Epithelial cell of esophagus (primary cell): ENCODE data around the gene MAP3K9.
A peak's percentile ranks its signal among the peaks of the same experiment; 100 is the strongest.

ENCODE experiments used
- DNase-seq: peaks from one replicate; pipeline ENCODE4 v3.0.0; 2010; ENCODE audit warnings: low read depth
- H3K4me3 ChIP-seq: 2 replicates; pipeline ENCODE4 v1.5.1; 2011; ENCODE audit warnings: mild to moderate bottlenecking, low read length, control low read depth
- TF ChIP-seq, protein P1 (sequence below): IDR thresholded peaks from 2 replicates; pipeline ENCODE4 v1.5.1; 2011; ENCODE audit warnings: low read depth, mild to moderate bottlenecking, low read length, control low read depth, inconsistent platforms; ENCODE audit not compliant: insufficient read depth; ENCODE audit errors: missing control alignments

The MAP3K9 gene

DNA sequence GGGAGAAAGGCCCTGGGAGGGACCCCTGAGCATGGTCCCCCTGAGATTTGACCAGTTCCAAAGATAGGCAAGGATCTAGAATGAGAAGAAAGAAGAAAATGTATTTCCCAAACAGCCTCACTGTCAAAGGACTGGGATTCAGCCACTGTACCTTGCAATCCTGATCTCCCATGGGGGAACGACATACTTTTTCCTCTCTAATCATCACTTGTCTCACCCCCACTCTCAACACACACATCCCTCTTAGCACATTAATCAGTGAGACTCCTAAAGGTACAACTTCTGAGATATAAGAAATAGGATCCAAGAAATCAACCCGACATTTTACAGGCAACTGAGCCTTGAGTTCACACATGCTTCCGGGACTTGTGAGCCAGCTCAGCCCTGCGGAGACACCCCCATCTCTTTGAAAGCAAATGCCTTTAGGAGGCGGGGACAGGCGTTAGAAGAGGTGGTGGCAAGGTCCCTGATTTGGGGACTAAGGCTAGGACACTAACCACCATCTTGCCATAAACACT lies 1.4 kb downstream of the MAP3K9 start:
- TF ChIP-seq, protein P1, sequence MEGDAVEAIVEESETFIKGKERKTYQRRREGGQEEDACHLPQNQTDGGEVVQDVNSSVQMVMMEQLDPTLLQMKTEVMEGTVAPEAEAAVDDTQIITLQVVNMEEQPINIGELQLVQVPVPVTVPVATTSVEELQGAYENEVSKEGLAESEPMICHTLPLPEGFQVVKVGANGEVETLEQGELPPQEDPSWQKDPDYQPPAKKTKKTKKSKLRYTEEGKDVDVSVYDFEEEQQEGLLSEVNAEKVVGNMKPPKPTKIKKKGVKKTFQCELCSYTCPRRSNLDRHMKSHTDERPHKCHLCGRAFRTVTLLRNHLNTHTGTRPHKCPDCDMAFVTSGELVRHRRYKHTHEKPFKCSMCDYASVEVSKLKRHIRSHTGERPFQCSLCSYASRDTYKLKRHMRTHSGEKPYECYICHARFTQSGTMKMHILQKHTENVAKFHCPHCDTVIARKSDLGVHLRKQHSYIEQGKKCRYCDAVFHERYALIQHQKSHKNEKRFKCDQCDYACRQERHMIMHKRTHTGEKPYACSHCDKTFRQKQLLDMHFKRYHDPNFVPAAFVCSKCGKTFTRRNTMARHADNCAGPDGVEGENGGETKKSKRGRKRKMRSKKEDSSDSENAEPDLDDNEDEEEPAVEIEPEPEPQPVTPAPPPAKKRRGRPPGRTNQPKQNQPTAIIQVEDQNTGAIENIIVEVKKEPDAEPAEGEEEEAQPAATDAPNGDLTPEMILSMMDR: no peak
- peak; percentile 66 for DNase-seq
- peak overlapping the region; percentile 71 for H3K4me3 ChIP-seq

DNA sequence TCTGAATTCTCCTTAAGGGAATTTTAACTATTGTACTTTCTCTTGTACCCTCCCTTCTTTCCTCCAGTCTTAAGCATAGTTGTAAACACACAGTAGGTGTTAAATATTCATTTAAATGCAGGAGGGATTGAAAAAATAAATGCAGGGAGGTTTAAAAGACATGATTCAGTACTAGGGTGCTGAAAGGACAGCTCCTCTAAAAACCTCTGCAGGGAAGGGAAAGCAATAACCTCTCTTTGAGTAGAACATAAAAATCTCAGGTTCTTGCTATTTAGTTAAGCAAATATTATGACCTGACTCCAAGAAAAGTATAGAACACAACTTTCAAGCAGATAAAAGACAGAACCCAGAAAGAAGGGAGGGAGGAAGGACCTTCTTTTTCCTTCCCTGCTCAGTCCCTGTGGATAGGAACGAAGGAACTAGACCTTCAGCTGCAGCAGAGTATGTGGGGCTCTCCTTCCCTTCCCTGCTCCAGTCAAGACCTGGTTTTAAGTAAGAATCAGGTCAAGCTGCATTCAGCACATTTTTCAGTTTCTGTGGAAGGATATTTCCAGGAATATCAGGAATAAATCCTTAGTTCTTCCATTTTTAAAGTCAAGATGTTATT lies 4.7 kb downstream of the MAP3K9 start:
- peak; percentile 33 for DNase-seq
- TF ChIP-seq, protein P1: no peak
- H3K4me3 ChIP-seq: no peak overlapping the region

DNA sequence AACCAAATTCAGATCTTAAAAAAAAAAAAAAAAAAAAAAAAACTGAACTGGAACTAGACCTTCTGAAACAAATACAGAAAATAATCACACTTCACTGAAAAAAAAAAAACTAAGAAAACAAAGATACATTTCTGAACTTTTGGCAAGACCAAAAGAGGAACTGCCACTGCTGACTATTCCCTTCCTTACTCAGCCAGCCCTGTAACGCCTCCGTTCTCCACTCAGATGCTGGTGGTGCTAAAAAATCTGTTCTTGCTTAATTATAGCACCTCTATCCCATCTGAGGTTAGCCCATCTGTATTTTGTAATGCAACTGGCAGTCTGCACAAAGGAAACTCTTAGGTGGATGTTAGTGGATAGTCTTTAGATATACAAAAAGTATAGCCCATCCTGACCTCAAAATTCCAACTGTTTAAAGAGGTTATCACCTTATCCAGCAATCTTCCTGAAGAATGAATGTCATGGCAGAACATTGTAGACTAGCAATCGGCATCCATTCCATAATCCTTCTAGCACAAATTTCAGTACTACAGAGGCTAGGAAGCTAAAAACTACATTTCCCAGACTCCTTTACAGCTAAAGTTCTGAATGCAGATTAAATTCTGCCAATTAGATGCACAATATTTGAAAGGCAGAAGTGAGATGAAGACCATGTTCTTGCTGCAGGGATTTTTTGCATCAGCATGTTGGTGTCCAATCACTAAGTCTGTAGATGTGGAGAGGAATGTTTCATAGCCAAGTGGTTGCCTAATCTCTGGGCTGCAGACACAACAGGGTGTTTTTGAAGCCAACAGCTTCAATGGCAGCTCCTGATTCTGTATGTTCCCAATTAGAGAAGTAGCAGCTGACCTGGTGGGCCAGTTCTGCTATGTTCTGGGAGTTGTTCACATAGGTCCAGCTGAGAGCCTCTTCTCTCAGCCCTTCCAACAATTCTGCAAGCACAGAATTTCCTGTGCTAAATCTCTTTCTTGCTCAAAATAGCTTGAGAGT lies 5.7 kb downstream of the MAP3K9 start:
- H3K4me3 ChIP-seq: no peak overlapping the region
- TF ChIP-seq, protein P1: no peak
- DNase-seq: no peak

DNA sequence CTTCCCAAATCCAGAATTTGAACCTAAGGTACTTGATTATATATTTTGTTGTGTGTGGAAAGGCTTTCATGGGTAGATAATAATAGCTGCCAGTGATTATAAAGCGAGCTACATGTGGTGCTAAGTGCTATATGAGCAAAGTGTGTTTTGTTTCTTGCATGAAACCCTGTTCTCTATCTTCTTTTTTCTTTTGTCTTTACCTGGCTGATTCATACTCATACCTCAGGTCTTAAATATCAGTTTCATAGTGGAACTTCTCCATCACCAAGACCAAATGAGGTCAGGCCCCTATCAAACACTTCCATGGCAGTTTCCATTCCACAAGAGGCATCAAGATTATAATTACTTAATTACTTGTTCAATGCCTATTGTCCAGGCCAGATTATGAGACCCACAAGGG lies 6.9 kb downstream of the MAP3K9 start:
- H3K4me3 ChIP-seq: no peak overlapping the region
- TF ChIP-seq, protein P1: no peak
- DNase-seq: no peak

DNA sequence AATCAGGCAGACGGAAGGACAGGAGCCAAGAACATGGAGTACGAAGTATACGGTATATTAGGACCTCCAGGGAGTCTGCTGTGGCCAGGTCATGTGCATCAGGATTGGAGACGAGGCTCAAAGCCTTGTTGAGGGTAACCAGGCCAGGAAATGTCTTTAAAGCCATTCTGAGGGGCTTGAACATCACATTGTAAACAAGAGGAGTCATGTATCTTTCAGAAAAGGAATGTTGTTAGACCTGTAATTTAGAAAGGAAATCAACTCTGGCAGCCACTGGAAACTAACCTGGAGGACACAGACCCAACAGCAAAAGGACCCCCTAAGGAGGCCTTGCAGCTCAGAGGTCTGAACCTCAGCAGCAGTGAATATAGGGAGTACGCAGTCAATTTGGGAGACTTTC lies 7.5 kb downstream of the MAP3K9 start:
- TF ChIP-seq, protein P1: no peak
- peak; percentile 32 for DNase-seq
- H3K4me3 ChIP-seq: no peak overlapping the region

DNA sequence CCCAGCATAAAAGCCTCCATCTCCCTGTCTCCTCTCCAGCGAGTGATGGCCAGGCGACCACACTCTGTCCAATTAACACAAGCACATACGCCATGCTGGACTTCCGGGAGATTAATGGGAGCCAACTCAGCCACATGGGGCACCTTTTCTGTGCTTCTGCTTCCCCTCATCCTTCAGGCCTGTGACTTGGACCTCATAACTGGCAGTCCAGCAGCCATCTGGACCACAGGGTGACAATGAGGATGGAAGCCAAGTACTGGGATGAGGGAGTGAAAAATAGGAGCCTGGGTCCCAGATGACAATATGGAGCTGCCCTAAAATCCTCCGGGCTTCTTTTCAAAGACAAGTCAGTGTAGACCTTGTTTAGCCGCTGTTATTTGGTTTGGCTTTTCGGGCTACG lies 12.8 kb downstream of the MAP3K9 start:
- H3K4me3 ChIP-seq: no peak overlapping the region
- no peak for DNase-seq
- TF ChIP-seq, protein P1: no peak
